NB4 (cell line): Measurements from ENCODE around the gene PKNOX2.

Experiments used
- DNase-seq: peaks from one replicate; pipeline ENCODE4 v3.0.0; 2010; ENCODE audit warnings: low read depth
- H3K4me3 ChIP-seq: one replicate; pipeline ENCODE4 v1.5.1; 2011; ENCODE audit warnings: mild to moderate bottlenecking, low read depth, low read length, moderate library complexity
- MAX ChIP-seq: IDR thresholded peaks from 2 replicates; pipeline ENCODE4 v1.6.1; 2011; ENCODE audit warnings: low read depth, low read length
- MYC ChIP-seq: IDR thresholded peaks from 2 replicates; pipeline ENCODE4 v1.6.1; 2011; ENCODE audit warnings: low read depth, low read length
- POLR2A ChIP-seq: IDR thresholded peaks from 2 replicates; pipeline ENCODE4 v1.6.1; 2011; ENCODE audit warnings: mild to moderate bottlenecking; ENCODE audit not compliant: insufficient read length; ENCODE audit errors: extremely low read depth
- TF ChIP-seq, protein P1 (sequence below): IDR thresholded peaks from one replicate; pipeline ENCODE4 v1.5.1; 2012; ENCODE audit warnings: low read depth, low read length

Gene PKNOX2

GRCh38 chr11:125479137-125479536 is 314.6 kb downstream of the PKNOX2 start:
- no peak for DNase-seq
- H3K4me3 ChIP-seq: no peak overlapping the region
- TF ChIP-seq, protein P1, sequence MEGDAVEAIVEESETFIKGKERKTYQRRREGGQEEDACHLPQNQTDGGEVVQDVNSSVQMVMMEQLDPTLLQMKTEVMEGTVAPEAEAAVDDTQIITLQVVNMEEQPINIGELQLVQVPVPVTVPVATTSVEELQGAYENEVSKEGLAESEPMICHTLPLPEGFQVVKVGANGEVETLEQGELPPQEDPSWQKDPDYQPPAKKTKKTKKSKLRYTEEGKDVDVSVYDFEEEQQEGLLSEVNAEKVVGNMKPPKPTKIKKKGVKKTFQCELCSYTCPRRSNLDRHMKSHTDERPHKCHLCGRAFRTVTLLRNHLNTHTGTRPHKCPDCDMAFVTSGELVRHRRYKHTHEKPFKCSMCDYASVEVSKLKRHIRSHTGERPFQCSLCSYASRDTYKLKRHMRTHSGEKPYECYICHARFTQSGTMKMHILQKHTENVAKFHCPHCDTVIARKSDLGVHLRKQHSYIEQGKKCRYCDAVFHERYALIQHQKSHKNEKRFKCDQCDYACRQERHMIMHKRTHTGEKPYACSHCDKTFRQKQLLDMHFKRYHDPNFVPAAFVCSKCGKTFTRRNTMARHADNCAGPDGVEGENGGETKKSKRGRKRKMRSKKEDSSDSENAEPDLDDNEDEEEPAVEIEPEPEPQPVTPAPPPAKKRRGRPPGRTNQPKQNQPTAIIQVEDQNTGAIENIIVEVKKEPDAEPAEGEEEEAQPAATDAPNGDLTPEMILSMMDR: no peak
- no peak for TF ChIP-seq MAX

- TF ChIP-seq MYC: no peak
- TF ChIP-seq MAX: no peak
- TF ChIP-seq, protein P1: no peak
- TF ChIP-seq POLR2A: no peak
- no peak for DNase-seq
- H3K4me3 ChIP-seq: no peak overlapping the region
Measured at GRCh38 chr11:125481531-125481930, 317.0 kb downstream of the PKNOX2 start.
